GM08714 (cell line): ENCODE results near the gene CST8.

ENCODE experiments used
- H3K4me3 ChIP-seq: fragments of 200-500 bp; sonication (Bioruptor generic); 2 replicates; pipeline ENCODE4 v1.5.1; 2014; ENCODE audit warnings: mild to moderate bottlenecking, low read length, inconsistent platforms
- ZNF274 ChIP-seq: IDR thresholded peaks from 2 replicates; pipeline ENCODE4 v1.6.1; 2012; ENCODE audit warnings: mild to moderate bottlenecking, low read depth, low read length

Gene CST8

GRCh38 chr20:23490817-23491216, at the start of gene CST8:
Gene CST8 (plus strand): TSS chr20:23491117. CDS start chr20:23491668, 551 bp downstream.
- no peak for TF ChIP-seq ZNF274
- no peak within 1 kb of the TSS for H3K4me3 ChIP-seq

GRCh38 chr20:23441850-23442313, 49.0 kb upstream of the CST8 start:
- no peak for TF ChIP-seq ZNF274
- no peak overlapping the region for H3K4me3 ChIP-seq

- no peak for TF ChIP-seq ZNF274
- no peak overlapping the region for H3K4me3 ChIP-seq
Measured at GRCh38 chr20:23442436-23442835, 48.5 kb upstream of the CST8 start.

- no peak overlapping the region for H3K4me3 ChIP-seq
- TF ChIP-seq ZNF274 = no peak
Measured at GRCh38 chr20:23444859-23445258, 46.1 kb upstream of the CST8 start.

- no peak for TF ChIP-seq ZNF274
- no peak overlapping the region for H3K4me3 ChIP-seq
Measured at GRCh38 chr20:23445596-23446217, 45.2 kb upstream of the CST8 start.

- H3K4me3 ChIP-seq = no peak overlapping the region
- TF ChIP-seq ZNF274 = no peak
Measured at GRCh38 chr20:23446505-23446904, 44.4 kb upstream of the CST8 start.

- TF ChIP-seq ZNF274 = no peak
Measured at GRCh38 chr20:23448167-23448566, 42.8 kb upstream of the CST8 start.

GRCh38 chr20:23449421-23449820, 41.5 kb upstream of the CST8 start:
- no peak overlapping the region for H3K4me3 ChIP-seq
- TF ChIP-seq ZNF274 = no peak

More at GRCh38 chr20:23448167-23448566, 42.8 kb upstream of the CST8 start:
- no peak overlapping the region for H3K4me3 ChIP-seq

GRCh38 chr20:23450877-23451276, 40.0 kb upstream of the CST8 start:
- no peak overlapping the region for H3K4me3 ChIP-seq
- TF ChIP-seq ZNF274 = no peak

GRCh38 chr20:23451956-23452487, 38.9 kb upstream of the CST8 start:
- no peak for TF ChIP-seq ZNF274
- H3K4me3 ChIP-seq = no peak overlapping the region

- no peak for TF ChIP-seq ZNF274
Measured at GRCh38 chr20:23452776-23453175, 38.1 kb upstream of the CST8 start, which contains the start of gene CST11. Gene CST11 (minus strand): TSS chr20:23452876. CDS start chr20:23452811, 65 bp downstream.

GRCh38 chr20:23453549-23454543, 37.1 kb upstream of the CST8 start:
- no peak for TF ChIP-seq ZNF274
- H3K4me3 ChIP-seq = no peak overlapping the region

More at GRCh38 chr20:23452776-23453175, 38.1 kb upstream of the CST8 start, which contains the start of gene CST11:
- H3K4me3 ChIP-seq = no peak within 1 kb of the TSS

- no peak overlapping the region for H3K4me3 ChIP-seq
- TF ChIP-seq ZNF274 = no peak
Measured at GRCh38 chr20:23454816-23455215, 36.1 kb upstream of the CST8 start.

- no peak for TF ChIP-seq ZNF274
- no peak overlapping the region for H3K4me3 ChIP-seq
Measured at GRCh38 chr20:23455639-23456038, 35.3 kb upstream of the CST8 start.
